ENCODE results near the gene SLC7A9. TPM values are rescaled to one million over a fixed set of nuclear protein-coding genes. Genes with fewer than 3 reads are reported as not detected.

Gene SLC7A9
- total RNA-seq, 2 experiments from 2014 or later: not detected

DNA sequence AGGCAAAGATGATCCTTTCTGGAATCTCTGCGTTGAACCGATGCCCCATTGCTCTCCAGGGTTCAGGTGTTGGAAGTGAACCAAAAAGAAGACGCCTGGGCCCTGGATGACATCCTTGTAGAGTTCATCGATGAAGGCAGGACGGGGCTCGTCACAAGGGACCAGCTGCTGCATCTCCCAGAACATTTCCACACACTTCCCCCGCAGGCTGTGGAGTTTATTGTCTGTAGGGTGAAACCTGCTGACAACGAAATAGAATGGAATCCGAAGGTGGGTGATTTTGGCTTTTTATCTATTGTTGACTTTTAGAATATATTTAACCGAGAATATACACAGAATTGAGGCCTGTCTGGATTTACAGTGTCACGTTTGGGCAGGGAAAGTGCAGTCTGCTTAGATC is 58.4 kb downstream of the SLC7A9 start:
- no peak overlapping the region for H2AFZ ChIP-seq (ENCODE audit: low read length)
- H3K36me3 ChIP-seq (ENCODE audit: insufficient read depth, low read length): no peaks in the 10 kb centered on the region
- no peaks in the 10 kb centered on the region for H3K4me1 ChIP-seq (ENCODE audit: insufficient read depth, low read length, poor library complexity, severe bottlenecking)
- no peak overlapping the region for H3K4me2 ChIP-seq (ENCODE audit: low read length)
- no peak overlapping the region for H3K4me3 ChIP-seq (ENCODE audit: low read depth, low read length, poor library complexity, severe bottlenecking)
- no peaks in the 10 kb centered on the region for H3K9me3 ChIP-seq (ENCODE audit: low read length)
- ChIA-PET CTCF (ENCODE audit: unreplicated experiment) (no interaction called here), POLR2A (no interaction called here)
- intact Hi-C loops (cut with micrococcal nuclease; ENCODE audit: unreplicated experiment): no loop called here
- H3K9me2 ChIP-seq (ENCODE audit: insufficient read depth, low read length): no peaks in the 10 kb centered on the region
- DNase-seq (ENCODE audit: low spot score): no peak
- BruUV-seq (replicated peaks): no TSS peak
- no peaks in the 10 kb centered on the region for H3K79me2 ChIP-seq (ENCODE audit: insufficient read depth, low read depth, low read length)
- H3K27ac ChIP-seq (ENCODE audit: low read depth, low read length, poor library complexity, severe bottlenecking): no peak overlapping the region
- no peaks in the 10 kb centered on the region for H4K20me1 ChIP-seq (ENCODE audit: insufficient read depth, low read length)
- TF ChIP-seq EZH2phosphoT487 (IDR thresholded peaks at IDR 0.05; ENCODE audit: borderline replicate concordance, low read depth, low read length): no peak
- TF ChIP-seq, protein P1, sequence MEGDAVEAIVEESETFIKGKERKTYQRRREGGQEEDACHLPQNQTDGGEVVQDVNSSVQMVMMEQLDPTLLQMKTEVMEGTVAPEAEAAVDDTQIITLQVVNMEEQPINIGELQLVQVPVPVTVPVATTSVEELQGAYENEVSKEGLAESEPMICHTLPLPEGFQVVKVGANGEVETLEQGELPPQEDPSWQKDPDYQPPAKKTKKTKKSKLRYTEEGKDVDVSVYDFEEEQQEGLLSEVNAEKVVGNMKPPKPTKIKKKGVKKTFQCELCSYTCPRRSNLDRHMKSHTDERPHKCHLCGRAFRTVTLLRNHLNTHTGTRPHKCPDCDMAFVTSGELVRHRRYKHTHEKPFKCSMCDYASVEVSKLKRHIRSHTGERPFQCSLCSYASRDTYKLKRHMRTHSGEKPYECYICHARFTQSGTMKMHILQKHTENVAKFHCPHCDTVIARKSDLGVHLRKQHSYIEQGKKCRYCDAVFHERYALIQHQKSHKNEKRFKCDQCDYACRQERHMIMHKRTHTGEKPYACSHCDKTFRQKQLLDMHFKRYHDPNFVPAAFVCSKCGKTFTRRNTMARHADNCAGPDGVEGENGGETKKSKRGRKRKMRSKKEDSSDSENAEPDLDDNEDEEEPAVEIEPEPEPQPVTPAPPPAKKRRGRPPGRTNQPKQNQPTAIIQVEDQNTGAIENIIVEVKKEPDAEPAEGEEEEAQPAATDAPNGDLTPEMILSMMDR (conservative IDR thresholded peaks at IDR 0.05; ENCODE audit: low read length): no peak

DNA sequence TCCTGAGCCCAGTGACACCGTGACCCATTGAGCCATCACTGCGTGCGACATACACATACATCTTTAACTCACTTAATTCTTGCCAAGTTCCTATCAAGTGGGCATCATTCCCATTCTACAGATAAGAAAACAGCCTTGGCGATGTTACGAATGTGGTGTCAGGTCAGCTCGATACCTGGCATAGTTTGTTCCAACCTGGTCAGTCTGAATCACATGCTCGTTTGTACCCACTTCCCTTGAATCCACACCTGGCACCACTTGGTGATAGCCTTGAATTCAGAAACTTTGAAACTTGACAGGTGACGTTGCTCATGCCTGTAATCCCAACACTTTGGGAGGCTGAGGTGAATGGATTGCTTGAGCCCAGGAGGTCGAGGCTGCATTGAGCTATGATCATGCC is 59.1 kb downstream of the SLC7A9 start:
- no peaks in the 10 kb centered on the region for H3K9me3 ChIP-seq (ENCODE audit: low read length)
- TF ChIP-seq EZH2phosphoT487 (IDR thresholded peaks at IDR 0.05; ENCODE audit: borderline replicate concordance, low read depth, low read length): no peak
- TF ChIP-seq, protein P1 (conservative IDR thresholded peaks at IDR 0.05; ENCODE audit: low read length): no peak
- no peaks in the 10 kb centered on the region for H3K36me3 ChIP-seq (ENCODE audit: insufficient read depth, low read length)
- no peak overlapping the region for H3K4me2 ChIP-seq (ENCODE audit: low read length)
- intact Hi-C loops (cut with micrococcal nuclease; ENCODE audit: unreplicated experiment): no loop called here
- H3K4me3 ChIP-seq (ENCODE audit: low read depth, low read length, poor library complexity, severe bottlenecking): no peak overlapping the region
- no peaks in the 10 kb centered on the region for H3K79me2 ChIP-seq (ENCODE audit: insufficient read depth, low read depth, low read length)
- no TSS peak for BruUV-seq (replicated peaks)
- no peak overlapping the region for H2AFZ ChIP-seq (ENCODE audit: low read length)
- CTCF ChIA-PET (ENCODE audit: unreplicated experiment): no interaction called here
- no peaks in the 10 kb centered on the region for H3K4me1 ChIP-seq (ENCODE audit: insufficient read depth, low read length, poor library complexity, severe bottlenecking)
- no peak for DNase-seq (ENCODE audit: low spot score)
- H4K20me1 ChIP-seq (ENCODE audit: insufficient read depth, low read length): no peaks in the 10 kb centered on the region
- H3K27ac ChIP-seq (ENCODE audit: low read depth, low read length, poor library complexity, severe bottlenecking): no peak overlapping the region
- no peaks in the 10 kb centered on the region for H3K9me2 ChIP-seq (ENCODE audit: insufficient read depth, low read length)
- POLR2A ChIA-PET: no interaction called here

DNA sequence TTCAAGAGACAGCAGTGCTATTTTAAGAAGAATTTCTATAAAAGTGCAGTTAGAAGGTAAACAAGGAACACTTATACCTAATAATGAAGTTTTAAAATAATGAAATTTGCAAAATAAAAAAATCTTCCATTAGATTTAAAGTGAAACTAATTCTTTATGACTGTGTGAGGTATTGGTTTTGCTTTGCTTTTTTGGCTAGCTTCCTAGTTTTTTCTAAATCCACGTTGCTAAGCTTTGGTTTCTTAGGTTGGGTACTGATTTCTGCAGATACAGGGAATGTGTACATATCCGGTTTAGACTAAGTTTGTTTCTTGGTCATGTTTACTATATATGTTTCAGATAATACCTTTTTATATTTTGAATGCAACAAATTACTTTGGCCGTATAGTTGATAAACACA is 59.8 kb downstream of the SLC7A9 start:
- H3K4me2 ChIP-seq (ENCODE audit: low read length): no peak overlapping the region
- H4K20me1 ChIP-seq (ENCODE audit: insufficient read depth, low read length): no peaks in the 10 kb centered on the region
- H2AFZ ChIP-seq (ENCODE audit: low read length): no peak overlapping the region
- no peaks in the 10 kb centered on the region for H3K36me3 ChIP-seq (ENCODE audit: insufficient read depth, low read length)
- intact Hi-C loops (cut with micrococcal nuclease; ENCODE audit: unreplicated experiment): no loop called here
- ChIA-PET CTCF (ENCODE audit: unreplicated experiment) (no interaction called here), POLR2A (interaction anchor here (0.6 kb wide), 1 partner anchor 646 kb away, joined by 3 read pairs; no protein-coding TSS in a partner anchor)
- no peak overlapping the region for H3K4me3 ChIP-seq (ENCODE audit: low read depth, low read length, poor library complexity, severe bottlenecking)
- H3K79me2 ChIP-seq (ENCODE audit: insufficient read depth, low read depth, low read length): no peaks in the 10 kb centered on the region
- H3K27ac ChIP-seq (ENCODE audit: low read depth, low read length, poor library complexity, severe bottlenecking): no peak overlapping the region
- H3K9me2 ChIP-seq (ENCODE audit: insufficient read depth, low read length): no peaks in the 10 kb centered on the region
- no peak for DNase-seq (ENCODE audit: low spot score)
- no TSS peak for BruUV-seq (replicated peaks)
- TF ChIP-seq, protein P1 (conservative IDR thresholded peaks at IDR 0.05; ENCODE audit: low read length): no peak
- no peak for TF ChIP-seq EZH2phosphoT487 (IDR thresholded peaks at IDR 0.05; ENCODE audit: borderline replicate concordance, low read depth, low read length)
- H3K9me3 ChIP-seq (ENCODE audit: low read length): no peaks in the 10 kb centered on the region
- no peaks in the 10 kb centered on the region for H3K4me1 ChIP-seq (ENCODE audit: insufficient read depth, low read length, poor library complexity, severe bottlenecking)
